GM19397 (cell line): ENCODE data around the gene SLC6A19.
"Not testable (repeated sequence)": the region's sequence is repeated elsewhere in the genome, so short reads cannot be mapped to it uniquely, and the experiment has no call there.

Source experiments
- ATAC-seq: cut with Tn5 transposase; IDR thresholded peaks from one replicate; pipeline ENCODE4 v1.9.1; 2021; ENCODE audit warnings: mild to moderate bottlenecking, moderate library complexity; ENCODE audit not compliant: unreplicated experiment

The SLC6A19 gene

GRCh38 chr5:1220351-1220750 is 19.0 kb downstream of the SLC6A19 start:
- ATAC-seq = no peak

- ATAC-seq = no peak
Measured at GRCh38 chr5:1220831-1221230, 19.4 kb downstream of the SLC6A19 start.

GRCh38 chr5:1221721-1222120 is 20.3 kb downstream of the SLC6A19 start:
- ATAC-seq = no peak

- ATAC-seq = no peak
Measured at GRCh38 chr5:1222147-1222546, 20.8 kb downstream of the SLC6A19 start.

GRCh38 chr5:1222621-1223277 is 21.4 kb downstream of the SLC6A19 start:
- ATAC-seq = no peak

- ATAC-seq = no peak
Measured at GRCh38 chr5:1223278-1223670, 21.9 kb downstream of the SLC6A19 start.

- no peak for ATAC-seq
Measured at GRCh38 chr5:1224631-1225030, 23.2 kb downstream of the SLC6A19 start.

- ATAC-seq = no peak
Measured at GRCh38 chr5:1225081-1225480, 23.7 kb downstream of the SLC6A19 start, which contains the start of gene SLC6A18. SLC6A18 (plus strand) TSS chr5:1225381; CDS start chr5:1225478, 97 bp downstream.

- ATAC-seq = no peak
Measured at GRCh38 chr5:1226231-1226630, 24.8 kb downstream of the SLC6A19 start.

GRCh38 chr5:1226839-1227581 is 25.6 kb downstream of the SLC6A19 start:
- ATAC-seq = no peak

GRCh38 chr5:1227667-1228066 is 26.3 kb downstream of the SLC6A19 start:
- ATAC-seq = no peak

- no peak for ATAC-seq
Measured at GRCh38 chr5:1228120-1228519, 26.7 kb downstream of the SLC6A19 start.

- not testable (repeated sequence) for ATAC-seq
Measured at GRCh38 chr5:1229023-1229422, 27.6 kb downstream of the SLC6A19 start.

GRCh38 chr5:1229822-1230221 is 28.4 kb downstream of the SLC6A19 start:
- ATAC-seq = no peak

- no peak for ATAC-seq
Measured at GRCh38 chr5:1230551-1230950, 29.2 kb downstream of the SLC6A19 start.

GRCh38 chr5:1231354-1231905 is 30.0 kb downstream of the SLC6A19 start:
- no peak for ATAC-seq

GRCh38 chr5:1232780-1233179 is 31.4 kb downstream of the SLC6A19 start:
- ATAC-seq = no peak

GRCh38 chr5:1235379-1235778 is 34.0 kb downstream of the SLC6A19 start:
- ATAC-seq = no peak

GRCh38 chr5:1235838-1236237 is 34.4 kb downstream of the SLC6A19 start:
- no peak for ATAC-seq

GRCh38 chr5:1239505-1240251 is 38.3 kb downstream of the SLC6A19 start:
- ATAC-seq = no peak

- no peak for ATAC-seq
Measured at GRCh38 chr5:1240496-1241260, 39.3 kb downstream of the SLC6A19 start.
